HT1080 (cell line): ENCODE data around the gene OR9Q1. TPM values are rescaled to one million over a fixed set of nuclear protein-coding genes. Genes with fewer than 3 reads are reported as not detected.
"Not testable (repeated sequence)": the region's sequence is repeated elsewhere in the genome, so short reads cannot be mapped to it uniquely, and the experiment has no call there.

Source experiments
- DNase-seq: peaks from one replicate; pipeline ENCODE4 v3.0.0-alpha.2; 2015; ENCODE audit warnings: low read depth
- polyA plus RNA-seq, 2 experiments: library from polyadenylated mRNA; depleted of rRNA; stranded (reverse); fragments of >200 nt; gene quantifications; 2 replicates each; pipeline ENCODE4 v1.2.3, GENCODE V29; 2015
- total RNA-seq: library from RNA; depleted of rRNA; stranded (reverse); fragments of >200 nt; shearing (Covaris generic); gene quantifications from 2 replicates; pipeline ENCODE4 v1.2.3, GENCODE V29; 2014; rRNA removed

OR9Q1 gene
- not detected in 2 replicates for total RNA-seq
- not detected in 2 replicates for polyA plus RNA-seq (2015; cell fraction: cytosol; rRNA removed)
- polyA plus RNA-seq (2015; cell fraction: nucleus; rRNA removed) = not detected in 2 replicates

GRCh38 chr11:58023435-58023931 is at the start of gene OR9Q1:
Gene OR9Q1 (plus strand): TSS chr11:58023881. CDS start chr11:58179445, 155,564 bp downstream.
- no peak for DNase-seq

GRCh38 chr11:57974132-57974531 is 49.5 kb upstream of the OR9Q1 start:
- DNase-seq = no peak

- DNase-seq = no peak
Measured at GRCh38 chr11:57974848-57975601, 48.7 kb upstream of the OR9Q1 start.

- DNase-seq = no peak
Measured at GRCh38 chr11:57977709-57978108, 46.0 kb upstream of the OR9Q1 start.

GRCh38 chr11:57978686-57979531 is 44.8 kb upstream of the OR9Q1 start:
- no peak for DNase-seq

GRCh38 chr11:57979532-57980079 is 44.1 kb upstream of the OR9Q1 start:
- DNase-seq = no peak

GRCh38 chr11:57980201-57980600 is 43.5 kb upstream of the OR9Q1 start:
- no peak for DNase-seq

- DNase-seq = no peak
Measured at GRCh38 chr11:57981536-57981935, 42.1 kb upstream of the OR9Q1 start.

- DNase-seq = no peak
Measured at GRCh38 chr11:57982776-57983175, 40.9 kb upstream of the OR9Q1 start.

- DNase-seq = no peak
Measured at GRCh38 chr11:57983191-57983590, 40.5 kb upstream of the OR9Q1 start.

GRCh38 chr11:57999523-57999922 is 24.2 kb upstream of the OR9Q1 start:
- DNase-seq = not testable (repeated sequence)

GRCh38 chr11:58000021-58000420 is 23.7 kb upstream of the OR9Q1 start:
- not testable (repeated sequence) for DNase-seq

GRCh38 chr11:58000699-58001098 is 23.0 kb upstream of the OR9Q1 start:
- no peak for DNase-seq

GRCh38 chr11:58003036-58003435 is 20.6 kb upstream of the OR9Q1 start:
- DNase-seq = no peak

- DNase-seq = no peak
Measured at GRCh38 chr11:58003591-58003990, 20.1 kb upstream of the OR9Q1 start.

- peak; percentile 26 for DNase-seq
Measured at GRCh38 chr11:58004664-58005063, 19.0 kb upstream of the OR9Q1 start.

- DNase-seq = peak; percentile 70
Measured at GRCh38 chr11:58006940-58007339, 16.7 kb upstream of the OR9Q1 start.

- DNase-seq = no peak
Measured at GRCh38 chr11:58011771-58012170, 11.9 kb upstream of the OR9Q1 start.

GRCh38 chr11:58024601-58025091 is 965 bp downstream of the OR9Q1 start:
- DNase-seq = peak; percentile 71

GRCh38 chr11:58027341-58027740 is 3.7 kb downstream of the OR9Q1 start:
- no peak for DNase-seq

- DNase-seq = no peak
Measured at GRCh38 chr11:58028687-58029411, 5.2 kb downstream of the OR9Q1 start.
